IMR-90 (cell line): ENCODE measurements around the gene DOHH. TPM values are rescaled to one million over a fixed set of nuclear protein-coding genes. Genes with fewer than 3 reads are reported as not detected.

Experiments used
- ATAC-seq: fragments of 200-7000 bp; cut with Tn5 transposase; 2 replicates; pipeline ENCODE4 v1.9.1; 2020; ENCODE audit warnings: low read depth, mild to moderate bottlenecking, moderate library complexity
- BruUV-seq: library from RNA; stranded (reverse); fragments of 400-500 nt; replicated peaks from 2 replicates; lab custom pipeline; 2021; lab: Mats Ljungman, UMichigan
- CTCF ChIA-PET: fragments of 300-600 bp; formaldehyde crosslinking; extraction: SDS; loops from one replicate; lab custom pipeline; 2021; ENCODE audit warnings: antibody characterized with exemption; lab: Yijun Ruan, JAX
- POLR2A ChIA-PET: fragments of 300-600 bp; sonication (Branson Sonifier 250); formaldehyde crosslinking; loops from one replicate; lab custom pipeline; 2022; ENCODE audit warnings: antibody characterized with exemption; ENCODE audit not compliant: unreplicated experiment; lab: Charles Lee
- DNase-seq: peaks from one replicate; pipeline ENCODE4 v3.0.0; 2013
- H2AFZ ChIP-seq: replicated peaks from 2 replicates; pipeline ENCODE3; 2013; ENCODE audit warnings: low read length, mild to moderate bottlenecking; ENCODE audit not compliant: poor library complexity
- H2AK5ac ChIP-seq: 2 replicates; pipeline ENCODE4 v1.6.1; 2013; ENCODE audit warnings: low read depth, low read length, inconsistent platforms
- H2AK9ac ChIP-seq: replicated peaks from 2 replicates; pipeline ENCODE3; 2013; ENCODE audit warnings: mild to moderate bottlenecking, low read depth, low read length, moderate library complexity; ENCODE audit not compliant: poor library complexity
- H2BK120ac ChIP-seq: 2 replicates; pipeline ENCODE4 v1.6.1; 2013; ENCODE audit warnings: low read depth, low read length, inconsistent platforms
- H2BK15ac ChIP-seq: 3 replicates; pipeline ENCODE4 v1.6.1; 2013; ENCODE audit warnings: low read depth, low read length, inconsistent platforms
- H2BK20ac ChIP-seq: 2 replicates; pipeline ENCODE4 v1.6.1; 2013; ENCODE audit warnings: low read depth, mild to moderate bottlenecking, inconsistent platforms, low read length, moderate library complexity
- H2BK5ac ChIP-seq: 2 replicates; pipeline ENCODE4 v1.6.1; 2013; ENCODE audit warnings: mild to moderate bottlenecking, low read depth, low read length, inconsistent platforms; ENCODE audit not compliant: poor library complexity, severe bottlenecking
- H3K14ac ChIP-seq: replicated peaks from 2 replicates; pipeline ENCODE4 v1.6.1; 2013; ENCODE audit warnings: low read depth, low read length, inconsistent platforms
- H3K18ac ChIP-seq: 2 replicates; pipeline ENCODE4 v1.6.1; 2013; ENCODE audit warnings: low read depth, low read length, control low read depth
- H3K23ac ChIP-seq: 2 replicates; pipeline ENCODE4 v1.6.1; 2013; ENCODE audit warnings: low read depth, low read length, inconsistent platforms
- H3K27ac ChIP-seq: 2 replicates; pipeline ENCODE4 v1.5.1; 2013; ENCODE audit warnings: mild to moderate bottlenecking, control low read depth, low read length; ENCODE audit not compliant: insufficient read depth
- H3K27me3 ChIP-seq: 2 replicates; pipeline ENCODE4 v1.6.1; 2013; ENCODE audit warnings: low read length; ENCODE audit not compliant: control insufficient read depth, insufficient read depth
- H3K36me3 ChIP-seq: 2 replicates; pipeline ENCODE4 v1.6.1; 2013; ENCODE audit warnings: low read length, mixed read lengths; ENCODE audit not compliant: control insufficient read depth, insufficient read depth
- H3K4ac ChIP-seq: 2 replicates; pipeline ENCODE4 v1.6.1; 2013; ENCODE audit warnings: low read depth, low read length, inconsistent platforms
- H3K4me1 ChIP-seq: 2 replicates; pipeline ENCODE4 v1.6.1; 2013; ENCODE audit warnings: low read length, mixed read lengths; ENCODE audit not compliant: control insufficient read depth, insufficient read depth
- H3K4me2 ChIP-seq: 2 replicates; pipeline ENCODE4 v1.6.1; 2013; ENCODE audit warnings: low read depth, mild to moderate bottlenecking, control low read depth, low read length, moderate library complexity
- H3K4me3 ChIP-seq: 2 replicates; pipeline ENCODE4 v1.5.1; 2013; ENCODE audit warnings: low read depth, mild to moderate bottlenecking, control low read depth, low read length, moderate library complexity; ENCODE audit not compliant: insufficient read depth
- H3K56ac ChIP-seq: 2 replicates; pipeline ENCODE4 v1.6.1; 2013; ENCODE audit warnings: low read length, inconsistent platforms; ENCODE audit not compliant: insufficient read depth; ENCODE audit errors: extremely low read depth
- H3K79me1 ChIP-seq, 2 experiments: 2 replicates each; pipeline ENCODE4 v1.6.1; 2013; ENCODE audit warnings: low read length in 2 of 2, inconsistent platforms in 1 of 2, low read depth in 1 of 2
- H3K9ac ChIP-seq: 2 replicates; pipeline ENCODE4 v1.6.1; 2013; ENCODE audit warnings: low read depth, low read length, control low read depth
- H3K9me1 ChIP-seq: 2 replicates; pipeline ENCODE4 v1.6.1; 2013; ENCODE audit warnings: low read length, inconsistent platforms; ENCODE audit not compliant: insufficient read depth
- H3K9me3 ChIP-seq: 2 replicates; pipeline ENCODE4 v1.6.1; 2013; ENCODE audit warnings: low read length; ENCODE audit not compliant: control insufficient read depth, insufficient read depth
- H4K20me1 ChIP-seq: 2 replicates; pipeline ENCODE4 v1.6.1; 2013; ENCODE audit warnings: low read length, inconsistent platforms; ENCODE audit not compliant: insufficient read depth
- H4K5ac ChIP-seq: 2 replicates; pipeline ENCODE4 v1.6.1; 2013; ENCODE audit warnings: mild to moderate bottlenecking, low read depth, low read length, control low read depth
- H4K8ac ChIP-seq, 2 experiments: 2 replicates each; pipeline ENCODE4 v1.6.1; 2013; ENCODE audit warnings: low read depth in 2 of 2, low read length in 2 of 2, control low read depth in 1 of 2, inconsistent platforms in 1 of 2
- H4K91ac ChIP-seq: 2 replicates; pipeline ENCODE4 v1.6.1; 2013; ENCODE audit warnings: low read depth, low read length, inconsistent platforms; ENCODE audit not compliant: insufficient read depth
- CEBPB ChIP-seq: IDR thresholded peaks from 2 replicates; pipeline ENCODE4 v1.6.1; 2012; ENCODE audit warnings: low read depth, low read length, improper control_type of control experiment
- CHD1 ChIP-seq: IDR thresholded peaks from 2 replicates; pipeline ENCODE4 v1.6.1; 2012; ENCODE audit warnings: low read depth, low read length, improper control_type of control experiment
- FOS ChIP-seq: fragments of 150-350 bp; IDR thresholded peaks from 2 replicates; pipeline ENCODE4 v1.6.1; 2016; ENCODE audit warnings: low read depth, low read length
- USF2 ChIP-seq: fragments of 150-350 bp; IDR thresholded peaks from 2 replicates; pipeline ENCODE4 v1.6.1; 2017; ENCODE audit warnings: mild to moderate bottlenecking, antibody characterized with exemption, low read length, low read depth
- WGBS, 2 experiments: methylation state at CpG; one replicate each; pipeline versions ENCODE4 v1.1.5 to v1.1.7; 2013; ENCODE audit warnings: missing lambda C conversion rate in 2 of 2; ENCODE audit not compliant: insufficient read length in 1 of 2; ENCODE audit errors: extremely low coverage in 2 of 2; 5-methylcytosine and 5-hydroxymethylcytosine counted together
- dilution Hi-C: fragments of 300-500 bp; cut with HindIII; formaldehyde crosslinking; loops from one replicate; pipeline ENCODE4 v1.14.3; 2018; ENCODE audit warnings: low sequenced_read_pairs; ENCODE audit not compliant: unreplicated experiment
- in situ Hi-C: fragments of 300-500 bp; cut with MboI; formaldehyde crosslinking; loops from 3 replicates; pipeline ENCODE4 v1.14.3; 2019; ENCODE audit warnings: low sequenced_read_pairs, inconsistent platforms, mixed read lengths
- intact Hi-C: fragments of 100-400 bp; cut with micrococcal nuclease; formaldehyde crosslinking; loops from 2 replicates; pipeline ENCODE4 v1.10.0; 2022
- polyA plus RNA-seq, 3 experiments: library from polyadenylated mRNA; depleted of rRNA; stranded (reverse); fragments of >200 nt; gene quantifications; 2 replicates each; pipeline ENCODE4 v1.2.3, GENCODE V29; 2012; ENCODE audit warnings: low replicate concordance in 1 of 3
- total RNA-seq: library from RNA; depleted of rRNA; stranded (reverse); fragments of >200 nt; gene quantifications from 2 replicates; pipeline ENCODE4 v1.2.3, GENCODE V29; 2012
- TF ChIP-seq, protein P1 (sequence below): conservative IDR thresholded peaks from 2 replicates; pipeline ENCODE4 v1.5.1; 2012; ENCODE audit warnings: mild to moderate bottlenecking, low read depth, low read length, improper control_type of control experiment

DOHH gene
- total and polyA plus RNA-seq, 2 of the 4 experiments (the other 2 are of a cell fraction): 3.2 to 9.2 TPM

GRCh38 chr19:3510727-3511126, 10.3 kb upstream of the DOHH start:
- ChIA-PET POLR2A (no interaction called here), CTCF (no interaction called here)
- H2BK20ac ChIP-seq: no peak overlapping the region
- H4K20me1 ChIP-seq: peaks cover 85% of the 10 kb centered on the region
- no peak overlapping the region for H2BK5ac ChIP-seq
- no peak overlapping the region for H3K56ac ChIP-seq
- H3K23ac ChIP-seq: no peak overlapping the region
- H3K4ac ChIP-seq: no peak overlapping the region
- H3K27ac ChIP-seq: no peak overlapping the region
- no peak overlapping the region for H3K4me2 ChIP-seq
- no peak overlapping the region for H2BK120ac ChIP-seq
- in situ Hi-C loops (no loop called here), dilution Hi-C loops (no loop called here), intact Hi-C loops (no loop called here)
- peaks cover 18% of the 10 kb centered on the region for H3K9me1 ChIP-seq
- H3K27me3 ChIP-seq: no peaks in the 10 kb centered on the region
- peaks cover 3 to 90% of the 10 kb centered on the region in 2 experiments; a peak in 3 of 4 replicates for H3K79me1 ChIP-seq
- H2BK15ac ChIP-seq: no peak overlapping the region
- no peak overlapping the region for H2AK9ac ChIP-seq
- no peak overlapping the region for H3K18ac ChIP-seq
- WGBS, 2 experiments: 89% methylated on average over 15 of the region's 22 CpGs; no CpG with 5 or more reads in 1 of the 2 experiments
- H3K9me3 ChIP-seq: no peaks in the 10 kb centered on the region
- H4K8ac ChIP-seq: no peak overlapping the region
- DNase-seq: no peak
- no peak overlapping the region for H3K9ac ChIP-seq
- no peak overlapping the region for H4K91ac ChIP-seq
- no peak overlapping the region for H3K14ac ChIP-seq
- peaks cover 23% of the 10 kb centered on the region for H3K4me1 ChIP-seq
- peaks cover 13% of the 10 kb centered on the region for H3K36me3 ChIP-seq
- H4K5ac ChIP-seq: no peak overlapping the region
- no peak for ATAC-seq
- TF ChIP-seq FOS (no peak), USF2 (no peak), CHD1 (no peak), CEBPB (no peak)
- TF ChIP-seq, protein P1, sequence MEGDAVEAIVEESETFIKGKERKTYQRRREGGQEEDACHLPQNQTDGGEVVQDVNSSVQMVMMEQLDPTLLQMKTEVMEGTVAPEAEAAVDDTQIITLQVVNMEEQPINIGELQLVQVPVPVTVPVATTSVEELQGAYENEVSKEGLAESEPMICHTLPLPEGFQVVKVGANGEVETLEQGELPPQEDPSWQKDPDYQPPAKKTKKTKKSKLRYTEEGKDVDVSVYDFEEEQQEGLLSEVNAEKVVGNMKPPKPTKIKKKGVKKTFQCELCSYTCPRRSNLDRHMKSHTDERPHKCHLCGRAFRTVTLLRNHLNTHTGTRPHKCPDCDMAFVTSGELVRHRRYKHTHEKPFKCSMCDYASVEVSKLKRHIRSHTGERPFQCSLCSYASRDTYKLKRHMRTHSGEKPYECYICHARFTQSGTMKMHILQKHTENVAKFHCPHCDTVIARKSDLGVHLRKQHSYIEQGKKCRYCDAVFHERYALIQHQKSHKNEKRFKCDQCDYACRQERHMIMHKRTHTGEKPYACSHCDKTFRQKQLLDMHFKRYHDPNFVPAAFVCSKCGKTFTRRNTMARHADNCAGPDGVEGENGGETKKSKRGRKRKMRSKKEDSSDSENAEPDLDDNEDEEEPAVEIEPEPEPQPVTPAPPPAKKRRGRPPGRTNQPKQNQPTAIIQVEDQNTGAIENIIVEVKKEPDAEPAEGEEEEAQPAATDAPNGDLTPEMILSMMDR: no peak
- no peak overlapping the region for H3K4me3 ChIP-seq
- no TSS peak for BruUV-seq
- H2AFZ ChIP-seq: no peak overlapping the region
- H2AK5ac ChIP-seq: no peak overlapping the region
